Spleen (tissue), 7 donors: ENCODE measurements around the gene GIT1.

ENCODE experiments used
- POLR2A ChIP-seq, 3 donors: fragments of 450-650 bp; IDR thresholded peaks; one replicate each; pipeline ENCODE4 v1.5.1; 2017; ENCODE audit warnings: antibody characterized with exemption in 3 of 3, mild to moderate bottlenecking in 1 of 3
- TF ChIP-seq, protein P1 (sequence below), 11 experiments: fragments of 200-600 bp in 7 of 11; fragments of 450-650 bp in 4 of 11; sonication (generic) in 4 of 11; IDR thresholded peaks in 8 of 11; conservative IDR thresholded peaks in 3 of 11; 1 replicate in 7 of 11; 2 replicates in 4 of 11; pipeline versions ENCODE4 v1.4.0 to v1.8.0; 2016 to 2021; ENCODE audit warnings: antibody characterized with exemption in 11 of 11, inconsistent platforms in 4 of 11, mild to moderate bottlenecking in 1 of 11
- donor health status: DM: no; HTN: no; CAD: no; lungs with moderate emphysema.
- donor health status: DM: no; HTN: no; CAD: no.
- donor health status: DM: no; HTN: no; CAD: no.

GRCh38 chr17:29612404-29613280 lies 23.2 kb upstream of the GIT1 start:
- TF ChIP-seq, protein P1, sequence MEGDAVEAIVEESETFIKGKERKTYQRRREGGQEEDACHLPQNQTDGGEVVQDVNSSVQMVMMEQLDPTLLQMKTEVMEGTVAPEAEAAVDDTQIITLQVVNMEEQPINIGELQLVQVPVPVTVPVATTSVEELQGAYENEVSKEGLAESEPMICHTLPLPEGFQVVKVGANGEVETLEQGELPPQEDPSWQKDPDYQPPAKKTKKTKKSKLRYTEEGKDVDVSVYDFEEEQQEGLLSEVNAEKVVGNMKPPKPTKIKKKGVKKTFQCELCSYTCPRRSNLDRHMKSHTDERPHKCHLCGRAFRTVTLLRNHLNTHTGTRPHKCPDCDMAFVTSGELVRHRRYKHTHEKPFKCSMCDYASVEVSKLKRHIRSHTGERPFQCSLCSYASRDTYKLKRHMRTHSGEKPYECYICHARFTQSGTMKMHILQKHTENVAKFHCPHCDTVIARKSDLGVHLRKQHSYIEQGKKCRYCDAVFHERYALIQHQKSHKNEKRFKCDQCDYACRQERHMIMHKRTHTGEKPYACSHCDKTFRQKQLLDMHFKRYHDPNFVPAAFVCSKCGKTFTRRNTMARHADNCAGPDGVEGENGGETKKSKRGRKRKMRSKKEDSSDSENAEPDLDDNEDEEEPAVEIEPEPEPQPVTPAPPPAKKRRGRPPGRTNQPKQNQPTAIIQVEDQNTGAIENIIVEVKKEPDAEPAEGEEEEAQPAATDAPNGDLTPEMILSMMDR (IDR thresholded peaks at IDR 0.05 in 8 of 11, conservative IDR thresholded peaks at IDR 0.05 in 3 of 11) = no peak
- TF ChIP-seq POLR2A (IDR thresholded peaks at IDR 0.05) = no peak
